Mucosa of stomach (tissue), 1 donor: Measurements from ENCODE around the gene PLCZ1.

Experiments used
- H3K27me3 ChIP-seq: one replicate; pipeline ENCODE4 v1.7.0; 2013; ENCODE audit warnings: mild to moderate bottlenecking, low read length; ENCODE audit not compliant: control insufficient read depth, insufficient read depth
- H3K36me3 ChIP-seq: one replicate; pipeline ENCODE4 v1.7.0; 2013; ENCODE audit warnings: low read length; ENCODE audit not compliant: control insufficient read depth, insufficient read depth
- H3K4me1 ChIP-seq: one replicate; pipeline ENCODE4 v1.7.0; 2013; ENCODE audit warnings: mild to moderate bottlenecking, low read length; ENCODE audit not compliant: control insufficient read depth, insufficient read depth
- H3K4me3 ChIP-seq: one replicate; pipeline ENCODE4 v1.7.0; 2013; ENCODE audit warnings: low read length
- H3K9ac ChIP-seq: one replicate; pipeline ENCODE4 v1.7.0; 2013; ENCODE audit warnings: mild to moderate bottlenecking, low read length, moderate library complexity
- H3K9me3 ChIP-seq: one replicate; pipeline ENCODE4 v1.7.0; 2013; ENCODE audit warnings: mild to moderate bottlenecking, low read length, moderate library complexity; ENCODE audit not compliant: control insufficient read depth
- donor health status: Pancreatic carcinoma.

Gene PLCZ1

DNA sequence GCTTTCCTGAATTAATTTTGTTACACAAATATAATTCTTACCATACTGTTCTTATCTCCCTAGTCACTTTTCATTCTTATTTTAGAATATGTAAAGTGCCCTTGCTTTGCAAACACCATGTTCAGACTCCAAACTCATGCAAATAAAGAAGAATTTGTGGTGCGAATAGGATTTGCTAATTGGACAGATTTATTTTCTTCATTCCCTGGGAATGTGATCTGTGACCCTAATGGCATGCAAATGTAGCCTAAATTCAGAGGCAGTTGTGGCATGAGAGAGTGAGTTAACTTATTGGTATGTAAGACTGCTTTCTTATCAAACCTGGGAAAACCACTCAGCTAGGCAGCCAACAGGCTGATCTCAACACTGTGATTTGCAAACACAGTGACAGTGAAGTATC, 10.1 kb upstream of the PLCZ1 start:
- Histone ChIP-seq H3K4me1 (no peaks in the 10 kb centered on the region), H3K4me3 (no peak overlapping the region), H3K36me3 (no peaks in the 10 kb centered on the region), H3K27me3 (no peaks in the 10 kb centered on the region), H3K9me3 (no peaks in the 10 kb centered on the region), H3K9ac (no peak overlapping the region)

DNA sequence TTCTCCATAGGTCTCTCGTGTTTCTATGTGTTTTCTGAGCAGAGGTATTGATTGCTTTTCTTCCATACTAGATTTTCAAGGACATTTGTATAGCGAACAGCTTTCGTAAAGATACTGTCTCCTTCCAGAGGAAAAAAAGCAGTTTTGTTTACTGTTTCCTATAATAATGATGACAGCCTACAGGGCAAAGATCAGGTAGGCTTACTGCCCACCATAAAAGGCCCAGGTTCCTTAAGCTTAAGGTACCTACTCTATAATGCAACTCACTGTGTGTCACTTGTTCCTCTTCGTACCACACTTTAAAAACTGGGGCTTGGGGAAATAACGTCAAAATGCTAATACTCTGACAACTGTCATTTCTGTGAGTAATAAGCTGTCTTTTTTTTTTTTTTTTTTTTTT, 6.7 kb downstream of the PLCZ1 start:
- H3K4me1 ChIP-seq: no peaks in the 10 kb centered on the region
- no peaks in the 10 kb centered on the region for H3K9me3 ChIP-seq
- H3K36me3 ChIP-seq: no peaks in the 10 kb centered on the region
- H3K27me3 ChIP-seq: no peaks in the 10 kb centered on the region
- H3K9ac ChIP-seq: no peak overlapping the region
- no peak overlapping the region for H3K4me3 ChIP-seq

DNA sequence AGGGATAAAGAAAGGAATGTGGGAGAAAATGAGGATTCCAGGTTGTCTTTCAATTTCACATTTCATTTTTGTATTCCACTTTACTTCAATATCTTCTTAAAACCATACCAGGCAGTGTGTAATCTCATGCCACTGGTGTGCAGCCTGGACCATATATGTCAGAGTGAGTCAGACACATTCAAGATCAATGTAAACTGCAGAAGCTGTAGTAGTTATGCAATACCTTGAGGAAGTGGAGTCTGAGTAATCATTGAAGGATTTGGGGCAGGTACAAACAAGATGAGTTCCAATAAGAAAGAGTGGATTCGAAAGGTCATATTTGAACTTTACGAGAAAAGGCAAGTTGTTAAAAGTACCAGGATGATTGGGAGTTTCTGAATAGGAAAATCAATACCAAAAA, 14.1 kb downstream of the PLCZ1 start:
- H3K9ac ChIP-seq: no peak overlapping the region
- H3K27me3 ChIP-seq: no peaks in the 10 kb centered on the region
- H3K36me3 ChIP-seq: no peaks in the 10 kb centered on the region
- no peaks in the 10 kb centered on the region for H3K9me3 ChIP-seq
- H3K4me3 ChIP-seq: no peak overlapping the region
- H3K4me1 ChIP-seq: no peaks in the 10 kb centered on the region

DNA sequence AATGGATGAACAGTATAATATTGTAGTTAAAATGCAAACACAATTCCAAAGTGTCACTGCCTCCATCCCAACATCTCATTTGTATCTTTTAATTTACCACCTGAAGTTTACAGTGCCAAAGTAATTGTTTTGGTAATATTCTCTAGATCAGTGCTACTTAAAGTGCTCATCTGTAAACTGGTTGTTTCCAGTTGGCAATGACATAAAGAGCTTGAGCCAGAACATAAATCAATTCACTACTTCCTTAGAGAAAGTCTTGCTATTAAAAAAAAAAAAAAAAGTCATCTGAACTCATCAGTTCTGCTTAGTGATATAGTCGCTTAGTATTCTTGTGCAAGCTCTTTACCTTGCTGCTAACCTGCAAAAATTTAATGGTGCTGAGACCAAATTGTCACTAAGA, 16.4 kb downstream of the PLCZ1 start:
- H3K4me3 ChIP-seq: no peak overlapping the region
- H3K27me3 ChIP-seq: no peaks in the 10 kb centered on the region
- no peaks in the 10 kb centered on the region for H3K4me1 ChIP-seq
- no peak overlapping the region for H3K9ac ChIP-seq
- H3K36me3 ChIP-seq: no peaks in the 10 kb centered on the region
- H3K9me3 ChIP-seq: no peaks in the 10 kb centered on the region

DNA sequence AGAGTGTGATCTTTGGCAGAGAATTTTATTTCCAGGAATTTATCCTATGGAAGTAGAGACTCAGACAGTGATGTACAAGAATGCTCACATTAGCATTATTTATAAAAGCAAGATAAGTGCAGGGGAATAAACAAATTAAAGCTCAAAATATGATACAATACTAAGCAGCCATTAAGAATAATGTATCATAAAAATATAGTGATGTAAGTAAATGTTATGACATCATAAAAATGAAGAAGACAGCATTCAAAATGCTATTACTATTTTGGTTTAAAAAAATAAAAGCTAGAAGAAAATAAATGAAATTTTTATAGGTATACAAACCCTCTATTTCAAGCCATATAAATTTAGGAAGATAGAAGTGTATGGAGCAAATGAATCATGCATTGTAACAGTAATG, 17.1 kb downstream of the PLCZ1 start:
- Histone ChIP-seq H3K9me3 (no peaks in the 10 kb centered on the region), H3K4me3 (no peak overlapping the region), H3K27me3 (no peaks in the 10 kb centered on the region), H3K36me3 (no peaks in the 10 kb centered on the region), H3K9ac (no peak overlapping the region), H3K4me1 (no peaks in the 10 kb centered on the region)

DNA sequence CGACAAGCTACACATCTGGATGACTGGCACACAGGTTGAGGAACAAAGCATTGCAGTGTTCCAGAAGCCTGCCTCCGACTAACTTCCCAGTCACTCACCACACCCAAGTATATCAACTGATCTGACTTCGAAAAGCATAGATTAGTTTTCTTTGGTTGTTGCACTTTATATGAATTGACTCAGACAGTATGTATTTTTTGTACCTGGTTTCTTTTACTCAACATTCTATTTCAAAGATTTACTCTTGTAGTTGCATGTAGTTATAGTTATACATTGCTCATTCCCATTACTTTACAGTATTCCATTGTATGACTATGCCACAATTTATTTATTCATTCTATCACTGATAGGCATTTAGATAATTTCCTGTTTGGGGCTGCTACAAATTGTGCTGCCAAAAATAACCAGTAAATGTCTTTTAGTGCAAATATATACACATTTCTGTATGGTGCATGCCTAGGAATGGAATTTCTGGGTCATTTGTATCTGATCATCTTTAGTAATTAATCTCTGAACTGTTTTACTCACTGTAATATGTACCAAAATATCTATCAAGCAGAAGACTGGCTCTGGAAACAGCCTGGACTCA, 17.8 kb downstream of the PLCZ1 start:
- no peaks in the 10 kb centered on the region for H3K36me3 ChIP-seq
- H3K9ac ChIP-seq: no peak overlapping the region
- no peaks in the 10 kb centered on the region for H3K9me3 ChIP-seq
- no peaks in the 10 kb centered on the region for H3K27me3 ChIP-seq
- no peak overlapping the region for H3K4me3 ChIP-seq
- H3K4me1 ChIP-seq: no peaks in the 10 kb centered on the region

DNA sequence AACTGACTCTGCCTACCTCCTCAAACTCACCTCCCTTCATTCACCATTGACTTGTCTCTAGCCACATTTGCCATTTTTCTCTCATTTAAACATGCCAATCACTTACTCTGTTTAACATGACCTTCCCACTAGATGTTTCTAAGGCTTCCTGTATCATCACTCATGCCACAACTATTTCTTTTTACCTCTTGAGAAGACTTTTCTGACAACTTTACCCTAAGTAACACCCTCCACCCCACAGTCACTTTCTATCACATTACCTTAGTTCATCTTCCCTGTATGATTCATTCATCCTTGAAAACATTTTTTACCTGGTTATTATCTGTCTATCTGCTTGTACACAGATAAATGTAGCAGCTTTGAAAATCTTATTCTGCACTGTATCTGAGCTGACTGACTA, 19.4 kb downstream of the PLCZ1 start:
- Histone ChIP-seq H3K9me3 (no peaks in the 10 kb centered on the region), H3K4me3 (no peak overlapping the region), H3K27me3 (no peaks in the 10 kb centered on the region), H3K36me3 (no peaks in the 10 kb centered on the region), H3K9ac (no peak overlapping the region), H3K4me1 (no peaks in the 10 kb centered on the region)

DNA sequence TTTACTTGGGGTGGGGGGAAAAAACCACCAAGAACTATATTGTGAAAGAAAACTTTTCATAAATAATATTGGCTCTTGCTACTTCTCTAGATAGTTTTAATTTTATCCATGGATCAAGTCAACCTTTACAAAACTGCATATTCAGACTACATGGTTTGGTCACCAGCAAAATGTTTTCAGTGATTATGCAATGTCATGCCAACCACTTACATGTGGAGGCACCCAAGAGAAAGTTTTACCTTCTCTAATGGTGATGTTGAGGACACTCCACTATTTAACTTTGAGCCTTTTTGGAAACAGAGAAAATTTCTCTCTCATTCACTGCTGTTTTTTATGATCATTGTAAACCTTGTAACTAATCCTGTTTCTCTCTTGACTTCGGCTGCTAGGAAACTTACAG, 21.6 kb downstream of the PLCZ1 start:
- H3K36me3 ChIP-seq: no peaks in the 10 kb centered on the region
- H3K27me3 ChIP-seq: no peaks in the 10 kb centered on the region
- no peaks in the 10 kb centered on the region for H3K9me3 ChIP-seq
- no peak overlapping the region for H3K4me3 ChIP-seq
- H3K4me1 ChIP-seq: no peaks in the 10 kb centered on the region
- H3K9ac ChIP-seq: no peak overlapping the region

DNA sequence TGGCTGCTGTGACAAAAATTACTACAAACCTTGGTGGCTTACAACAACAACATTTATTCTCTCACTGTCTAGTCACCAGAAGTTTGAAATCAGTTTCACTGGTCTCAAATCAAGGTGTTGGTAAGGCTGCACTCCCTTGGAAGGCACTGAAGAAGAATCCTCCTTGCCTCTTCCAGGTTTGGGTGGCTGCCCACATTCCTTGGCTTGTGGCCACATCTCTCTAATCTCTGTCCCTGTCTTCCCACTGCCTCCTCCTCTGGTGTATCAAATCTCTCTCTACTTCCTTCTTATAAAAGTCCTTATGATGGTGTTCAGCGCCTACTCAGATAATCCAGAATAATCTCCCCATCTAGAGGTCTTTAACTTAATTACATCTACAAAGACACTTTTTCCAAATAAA, 31.0 kb downstream of the PLCZ1 start:
- no peaks in the 10 kb centered on the region for H3K27me3 ChIP-seq
- no peak overlapping the region for H3K4me3 ChIP-seq
- no peaks in the 10 kb centered on the region for H3K36me3 ChIP-seq
- H3K9ac ChIP-seq: no peak overlapping the region
- no peaks in the 10 kb centered on the region for H3K9me3 ChIP-seq
- no peaks in the 10 kb centered on the region for H3K4me1 ChIP-seq

DNA sequence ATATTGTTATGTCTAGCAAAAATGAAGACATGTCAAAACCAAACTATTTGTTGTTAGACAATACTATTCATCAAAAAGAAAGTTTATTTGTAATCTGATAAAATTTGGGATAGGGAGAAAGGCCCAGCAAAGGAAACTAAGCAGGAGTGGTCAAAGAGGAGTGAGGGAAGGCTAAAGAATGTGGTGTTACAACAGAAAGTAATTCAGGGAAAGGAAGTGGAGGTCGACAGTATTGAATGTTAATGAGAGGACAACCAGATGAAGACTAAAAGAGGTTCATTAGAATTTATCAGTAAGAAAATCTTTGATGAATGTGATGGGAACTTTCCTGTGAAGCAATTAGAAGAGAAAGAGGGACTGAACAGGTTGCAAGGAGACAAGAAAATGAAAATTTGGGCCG, 33.9 kb downstream of the PLCZ1 start:
- Histone ChIP-seq H3K4me3 (no peak overlapping the region), H3K36me3 (no peaks in the 10 kb centered on the region), H3K4me1 (no peaks in the 10 kb centered on the region), H3K9me3 (no peaks in the 10 kb centered on the region), H3K9ac (no peak overlapping the region), H3K27me3 (no peaks in the 10 kb centered on the region)

DNA sequence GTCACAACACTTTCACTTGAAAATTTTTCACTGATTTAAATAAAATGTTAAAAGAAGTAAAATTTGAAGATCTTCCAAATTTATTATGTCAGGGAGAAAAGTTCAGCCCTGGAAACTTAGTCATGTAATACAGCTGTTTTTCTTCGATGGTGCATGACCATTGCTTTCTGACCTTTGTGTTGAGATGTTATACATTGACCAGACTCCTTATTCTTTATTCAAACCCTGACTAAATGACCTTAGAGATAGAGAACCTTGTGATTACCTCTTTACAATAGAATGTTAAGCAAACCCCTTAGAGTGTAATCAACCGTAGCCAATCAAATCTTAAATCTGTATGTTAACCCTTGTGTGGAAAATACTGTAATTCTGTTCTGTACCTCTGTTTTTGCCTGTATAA, 34.5 kb downstream of the PLCZ1 start:
- no peaks in the 10 kb centered on the region for H3K4me1 ChIP-seq
- no peaks in the 10 kb centered on the region for H3K9me3 ChIP-seq
- H3K4me3 ChIP-seq: no peak overlapping the region
- H3K36me3 ChIP-seq: no peaks in the 10 kb centered on the region
- no peaks in the 10 kb centered on the region for H3K27me3 ChIP-seq
- H3K9ac ChIP-seq: no peak overlapping the region

DNA sequence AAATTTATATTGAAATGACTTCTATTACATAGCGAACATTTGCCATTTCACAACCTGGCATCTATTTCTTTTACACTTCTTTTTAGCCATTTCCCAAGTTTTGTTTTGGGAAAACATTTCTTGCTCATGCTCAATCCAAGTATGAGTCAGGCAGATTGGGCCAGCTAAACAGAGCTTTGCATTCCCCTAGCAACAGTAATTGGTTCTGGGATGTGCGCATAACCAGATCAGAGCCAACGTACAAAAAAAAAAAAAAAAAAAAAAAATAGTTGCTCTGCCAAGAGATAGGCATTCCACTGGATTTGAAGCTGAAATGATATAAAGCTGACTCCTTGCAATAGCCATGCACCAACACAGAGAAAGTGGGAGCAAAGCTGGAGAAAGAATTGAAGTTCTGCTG, 37.5 kb downstream of the PLCZ1 start:
- Histone ChIP-seq H3K27me3 (no peaks in the 10 kb centered on the region), H3K9ac (no peak overlapping the region), H3K4me1 (no peaks in the 10 kb centered on the region), H3K36me3 (no peaks in the 10 kb centered on the region), H3K4me3 (no peak overlapping the region), H3K9me3 (no peaks in the 10 kb centered on the region)

DNA sequence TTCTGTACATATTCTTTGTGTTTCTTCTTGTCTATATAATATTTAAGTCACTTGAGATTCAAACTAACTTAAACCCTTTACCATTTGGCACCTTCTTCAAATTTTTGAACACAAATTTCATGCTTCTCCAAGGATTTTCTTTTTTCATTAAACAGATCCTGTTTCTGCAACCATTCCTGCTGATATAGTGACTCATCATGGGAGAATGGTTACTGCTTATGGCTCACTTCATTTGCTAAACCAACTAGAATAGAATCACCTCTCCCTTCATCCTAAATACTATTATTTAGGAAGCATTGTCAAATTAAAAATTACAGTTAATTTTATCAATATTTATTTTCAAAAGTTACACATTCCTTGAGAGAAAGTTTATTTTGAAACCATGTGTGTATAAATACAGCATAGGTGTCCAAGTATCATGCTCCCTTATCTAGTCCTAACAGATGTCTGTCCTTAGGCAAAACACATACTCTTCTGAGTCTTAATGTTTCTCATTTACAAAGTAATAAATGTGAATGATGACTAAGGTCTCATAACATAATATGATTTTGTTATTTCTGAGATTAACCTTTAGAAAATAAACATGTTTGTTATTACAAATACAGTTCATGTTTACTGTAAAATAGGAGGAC, 40.7 kb downstream of the PLCZ1 start:
- Histone ChIP-seq H3K4me3 (no peak overlapping the region), H3K9me3 (no peaks in the 10 kb centered on the region), H3K27me3 (no peaks in the 10 kb centered on the region), H3K4me1 (no peaks in the 10 kb centered on the region), H3K36me3 (no peaks in the 10 kb centered on the region), H3K9ac (no peak overlapping the region)
